ENCODE data around the gene CACNA1B. TPM values are rescaled to one million over a fixed set of nuclear protein-coding genes. Genes with fewer than 3 reads are reported as not detected.
"Not testable (repeated sequence)": the region's sequence is repeated elsewhere in the genome, so short reads cannot be mapped to it uniquely, and the experiment has no call there.

The CACNA1B gene
- total and polyA plus RNA-seq, 8 donors: 0.16 to 1.3 (median 0.31) TPM

GRCh38 chr9:138105123-138105415, 227.5 kb downstream of the CACNA1B start:
- H3K4me1 ChIP-seq: no peaks in the 10 kb centered on the region
- H3K4me3 ChIP-seq: no peak overlapping the region
- no peaks in the 10 kb centered on the region for H3K9me3 ChIP-seq
- no peak for ATAC-seq
- no peak for TF ChIP-seq CTCF (IDR thresholded peaks at IDR 0.05)
- no peak for DNase-seq
- WGBS, 2 donors: 59 to 63% methylated on average over 2 of the region's 2 CpGs
- no peak overlapping the region for H3K27ac ChIP-seq
- H3K36me3 ChIP-seq: no peaks in the 10 kb centered on the region
- intact Hi-C loops (cut with DNase I): no loop called here
- no peak for FAIRE-seq
- H3K27me3 ChIP-seq: no peaks in the 10 kb centered on the region

DNA sequence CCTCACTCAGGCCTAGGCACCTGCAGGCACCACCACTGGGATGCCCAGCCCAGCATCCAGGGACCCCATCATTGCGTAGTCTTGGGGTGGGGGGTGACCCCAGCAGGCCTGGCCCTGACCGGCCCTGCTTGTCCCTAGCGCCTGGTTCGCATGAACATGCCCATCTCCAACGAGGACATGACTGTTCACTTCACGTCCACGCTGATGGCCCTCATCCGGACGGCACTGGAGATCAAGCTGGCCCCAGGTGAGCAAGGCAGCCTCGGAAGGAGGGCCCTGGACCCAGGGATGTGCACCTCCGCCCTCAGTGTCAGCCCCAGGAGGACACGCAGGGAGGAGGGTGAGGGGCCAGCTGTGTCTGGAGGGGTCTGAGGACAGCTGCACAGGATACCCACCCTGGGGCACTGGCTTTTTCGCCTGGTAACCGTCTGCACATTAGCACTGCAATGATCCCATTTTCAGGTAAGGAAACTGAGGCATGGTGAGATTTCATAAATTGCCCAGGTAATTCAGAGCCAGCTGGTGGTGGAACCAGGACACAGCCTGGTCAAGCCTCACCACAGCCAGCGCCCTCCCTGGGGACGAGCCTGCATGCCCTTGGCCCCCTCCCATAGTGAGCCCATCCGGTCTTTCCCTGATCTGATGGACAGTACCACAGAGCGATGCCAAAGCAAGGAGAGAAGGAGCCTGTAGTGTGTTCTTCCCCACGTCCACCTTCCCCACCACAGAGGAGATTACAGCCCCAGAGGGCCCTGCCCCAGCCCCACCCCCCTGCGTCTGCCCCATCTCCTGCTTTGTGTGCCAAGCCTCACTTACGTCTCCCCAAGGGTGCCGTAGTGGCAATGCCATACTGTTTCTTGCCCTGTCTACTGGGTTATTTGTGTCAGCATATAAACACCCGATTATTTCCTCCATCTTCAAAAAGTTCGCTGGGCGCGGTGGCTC, 228.3 kb downstream of the CACNA1B start:
- Histone ChIP-seq H3K27ac (no peak overlapping the region), H3K4me1 (no peaks in the 10 kb centered on the region), H3K4me3 (no peak overlapping the region), H3K27me3 (no peaks in the 10 kb centered on the region), H3K36me3 (no peaks in the 10 kb centered on the region), H3K9me3 (no peaks in the 10 kb centered on the region)
- TF ChIP-seq CTCF (IDR thresholded peaks at IDR 0.05): no peak
- ATAC-seq (no peak), FAIRE-seq (no peak), DNase-seq (no peak)
- intact Hi-C loops (cut with DNase I): no loop called here
- WGBS, 2 donors: 76 to 86% methylated on average over 26 of the region's 26 CpGs

- ATAC-seq; intact Hi-C loops (cut with DNase I); FAIRE-seq; H3K27ac ChIP-seq; H3K36me3 ChIP-seq; H3K4me1 ChIP-seq; DNase-seq; H3K9me3 ChIP-seq; H3K4me3 ChIP-seq; H3K27me3 ChIP-seq: not testable (repeated sequence)
- WGBS, 2 donors: 84 to 90% methylated on average over 3 of the region's 3 CpGs
These were observed 229.5 kb downstream of the CACNA1B start for GRCh38 chr9:138107039-138107438.

GRCh38 chr9:138111607-138112006, 234.0 kb downstream of the CACNA1B start:
- no peaks in the 10 kb centered on the region for H3K9me3 ChIP-seq
- no peak for DNase-seq
- no peak for FAIRE-seq
- no peak for ATAC-seq
- TF ChIP-seq CTCF (IDR thresholded peaks at IDR 0.05): no peak
- intact Hi-C loops (cut with DNase I): no loop called here
- H3K27me3 ChIP-seq: no peaks in the 10 kb centered on the region
- H3K36me3 ChIP-seq: no peaks in the 10 kb centered on the region
- 73 to 79% methylated on average over 9 of the region's 9 CpGs for WGBS, 2 donors
- no peak overlapping the region for H3K4me3 ChIP-seq
- no peaks in the 10 kb centered on the region for H3K4me1 ChIP-seq
- H3K27ac ChIP-seq: no peak overlapping the region

DNA sequence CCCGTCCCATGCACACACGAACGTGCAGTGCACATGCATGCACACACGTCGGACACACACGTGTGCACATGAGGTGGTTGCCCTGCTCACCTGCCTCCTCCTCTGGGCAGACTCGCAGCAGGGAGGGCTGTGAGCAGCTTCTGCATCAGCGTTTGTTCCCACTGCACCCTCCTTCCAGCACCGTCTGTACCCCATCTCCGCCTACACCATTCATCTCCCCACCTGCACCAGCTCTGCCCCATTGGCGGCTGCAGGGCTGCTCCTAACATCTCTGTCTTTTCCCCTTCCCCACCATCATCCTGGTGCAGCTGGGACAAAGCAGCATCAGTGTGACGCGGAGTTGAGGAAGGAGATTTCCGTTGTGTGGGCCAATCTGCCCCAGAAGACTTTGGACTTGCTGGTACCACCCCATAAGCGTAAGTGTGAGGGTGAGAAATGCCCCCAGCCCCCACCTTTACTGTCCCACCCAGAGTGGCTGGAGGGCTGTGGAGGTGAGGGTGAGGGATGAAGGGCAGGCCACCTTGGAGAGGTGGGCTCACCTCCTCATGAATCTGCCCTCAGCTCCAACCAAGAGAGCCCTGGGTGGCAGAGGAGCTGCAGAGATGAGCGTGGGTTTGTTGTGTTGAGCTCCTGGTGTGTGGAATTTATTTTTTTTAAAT, 234.6 kb downstream of the CACNA1B start:
- WGBS, 2 donors: 62 to 65% methylated on average over 16 of the region's 16 CpGs
- H3K27me3 ChIP-seq: no peaks in the 10 kb centered on the region
- no peak overlapping the region for H3K4me3 ChIP-seq
- DNase-seq: no peak
- H3K27ac ChIP-seq: no peak overlapping the region
- H3K9me3 ChIP-seq: no peaks in the 10 kb centered on the region
- ATAC-seq: no peak
- FAIRE-seq: no peak
- intact Hi-C loops (cut with DNase I): no loop called here
- TF ChIP-seq CTCF (IDR thresholded peaks at IDR 0.05): no peak
- H3K36me3 ChIP-seq: no peaks in the 10 kb centered on the region
- H3K4me1 ChIP-seq: no peaks in the 10 kb centered on the region

All from pancreas (tissue), 10 donors.